GM19395 (cell line): ENCODE data around the gene CERS4.
"Not testable (repeated sequence)": the region's sequence is repeated elsewhere in the genome, so short reads cannot be mapped to it uniquely, and the experiment has no call there.

Source experiments
- ATAC-seq: cut with Tn5 transposase; IDR thresholded peaks from one replicate; pipeline ENCODE4 v1.9.1; 2021; ENCODE audit warnings: mild to moderate bottlenecking, moderate library complexity; ENCODE audit not compliant: unreplicated experiment

CERS4 gene

DNA sequence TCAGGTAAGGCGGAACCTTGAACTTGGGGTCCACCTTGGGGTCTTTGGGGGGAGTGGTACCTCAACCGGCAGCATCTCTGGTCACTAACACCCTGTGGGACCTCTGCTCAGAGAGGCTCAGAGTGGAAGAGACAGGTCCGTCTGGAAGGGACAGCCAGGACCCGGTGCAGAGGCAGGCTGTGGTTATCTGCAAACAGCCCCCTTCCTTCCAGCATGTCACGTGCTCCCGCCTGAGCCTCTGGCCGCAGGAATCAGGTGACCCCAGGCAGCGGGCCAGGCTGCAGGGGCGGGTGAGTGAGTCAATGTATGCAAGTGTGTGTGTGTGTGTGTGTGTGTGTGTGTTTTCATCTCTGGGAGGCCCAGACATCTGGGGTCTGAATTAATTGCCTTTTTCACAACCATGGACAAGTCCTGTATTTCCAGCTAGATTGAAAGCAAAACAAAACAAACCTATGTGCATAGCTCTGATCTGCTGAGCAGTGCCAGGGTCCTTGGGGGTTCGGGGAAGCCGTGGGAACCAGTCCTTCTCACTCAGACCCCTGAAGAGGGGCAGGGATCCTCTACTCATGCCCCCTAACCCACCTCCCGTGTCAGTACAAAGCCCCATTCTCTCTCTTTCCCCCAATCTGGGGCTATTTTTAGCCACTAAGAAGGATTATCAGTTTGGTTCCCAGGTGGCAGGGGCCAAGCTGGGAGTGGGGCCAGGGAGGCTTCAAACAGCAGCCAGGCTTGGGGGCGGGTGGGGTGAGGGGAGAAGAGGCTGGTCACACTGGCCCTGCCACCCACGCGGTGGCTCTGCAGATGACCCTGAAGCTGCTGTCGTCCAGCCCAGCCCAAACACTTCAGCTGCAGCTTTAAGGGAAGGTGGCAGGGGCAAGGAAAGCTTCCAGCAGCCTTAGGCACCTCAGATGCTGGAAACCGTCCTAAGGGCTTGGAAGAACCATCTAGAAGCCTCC is 31.4 kb downstream of the CERS4 start:
- no peak for ATAC-seq

DNA sequence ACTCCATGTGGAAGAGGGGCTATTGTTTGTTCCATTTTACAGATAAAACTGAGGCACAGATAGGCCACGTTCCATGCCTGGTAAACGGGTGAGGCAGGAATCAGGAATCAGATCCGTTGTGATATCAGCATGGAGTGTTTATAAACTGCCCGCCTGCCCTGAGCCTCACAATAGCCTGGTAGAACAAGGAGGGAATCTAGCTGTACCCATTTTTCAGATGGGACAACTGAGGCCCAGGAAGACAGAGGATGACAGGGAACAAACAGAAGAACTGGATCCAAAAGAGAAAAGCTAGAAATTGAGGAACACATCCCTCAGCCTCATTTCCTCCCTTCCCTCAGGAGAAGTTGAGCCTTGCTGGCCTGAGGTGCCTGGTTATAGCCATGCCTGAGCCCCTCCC is 32.5 kb downstream of the CERS4 start:
- ATAC-seq = no peak

DNA sequence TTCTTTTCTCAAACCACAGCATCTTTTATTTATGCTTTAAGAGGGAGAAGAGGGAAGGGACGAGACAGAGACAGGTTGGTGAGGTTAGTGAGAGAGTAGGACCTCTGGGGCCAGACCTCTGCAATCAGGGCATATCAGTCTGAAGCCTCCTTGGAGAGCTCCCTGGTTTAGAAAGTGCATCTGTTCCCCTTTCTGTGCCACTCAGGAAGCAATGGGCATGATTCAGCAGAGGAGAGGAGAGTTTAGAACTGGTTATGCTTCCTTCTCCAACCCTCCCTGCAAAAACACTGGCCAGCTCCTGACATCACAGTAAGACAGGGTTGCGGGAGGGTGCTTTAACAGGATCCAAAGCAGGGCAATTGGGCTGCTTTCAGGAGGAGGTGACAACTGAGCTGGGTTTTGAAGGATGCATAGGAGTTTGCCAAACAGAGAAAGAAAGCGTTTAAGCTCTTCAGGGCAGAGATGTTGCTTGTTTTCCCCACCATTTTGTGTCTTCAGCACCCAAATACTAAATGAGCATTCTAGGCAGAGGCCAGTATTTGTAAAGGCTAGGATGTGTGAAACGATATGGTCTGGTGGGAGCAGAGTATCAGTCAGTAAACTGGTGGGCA is 33.1 kb downstream of the CERS4 start:
- no peak for ATAC-seq

DNA sequence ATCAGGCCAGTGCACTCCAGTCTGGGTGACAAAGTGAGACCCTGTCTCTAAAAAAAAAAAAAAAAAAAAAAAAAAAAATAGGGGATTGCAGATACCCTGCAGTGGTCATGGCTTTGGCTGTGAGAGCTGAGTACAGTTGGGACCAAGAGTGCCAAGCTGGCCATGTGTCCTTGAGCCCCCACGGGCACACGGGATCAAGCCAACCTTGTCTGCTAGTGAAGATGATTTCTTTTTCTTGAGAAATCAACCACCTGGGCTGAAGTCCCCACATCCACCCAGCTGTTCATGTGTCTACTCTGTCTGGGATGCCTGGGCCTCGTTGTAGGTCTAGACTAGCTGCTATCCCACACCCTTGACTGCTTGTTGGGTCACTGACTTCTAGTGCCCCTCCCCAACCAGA is 34.0 kb downstream of the CERS4 start:
- ATAC-seq = no peak

DNA sequence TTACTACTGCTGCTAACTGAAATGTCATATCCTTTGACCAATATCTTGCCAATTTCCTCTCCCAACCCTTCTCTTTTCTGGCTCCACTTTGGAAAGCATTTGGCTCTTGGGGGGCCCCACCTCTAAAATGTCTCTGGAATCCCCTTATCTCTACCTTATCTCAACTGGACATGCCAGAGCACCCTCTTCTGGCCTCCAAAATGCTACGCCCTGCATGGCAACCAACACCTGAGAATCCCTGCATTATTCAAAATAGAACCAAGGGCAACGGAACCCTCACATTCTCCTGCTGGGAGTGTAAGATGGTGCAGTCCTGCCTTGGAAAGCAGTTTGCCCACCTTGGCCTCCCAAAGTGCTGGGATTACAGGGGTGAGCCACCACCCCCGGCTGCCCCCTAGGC is 35.3 kb downstream of the CERS4 start:
- ATAC-seq = no peak

DNA sequence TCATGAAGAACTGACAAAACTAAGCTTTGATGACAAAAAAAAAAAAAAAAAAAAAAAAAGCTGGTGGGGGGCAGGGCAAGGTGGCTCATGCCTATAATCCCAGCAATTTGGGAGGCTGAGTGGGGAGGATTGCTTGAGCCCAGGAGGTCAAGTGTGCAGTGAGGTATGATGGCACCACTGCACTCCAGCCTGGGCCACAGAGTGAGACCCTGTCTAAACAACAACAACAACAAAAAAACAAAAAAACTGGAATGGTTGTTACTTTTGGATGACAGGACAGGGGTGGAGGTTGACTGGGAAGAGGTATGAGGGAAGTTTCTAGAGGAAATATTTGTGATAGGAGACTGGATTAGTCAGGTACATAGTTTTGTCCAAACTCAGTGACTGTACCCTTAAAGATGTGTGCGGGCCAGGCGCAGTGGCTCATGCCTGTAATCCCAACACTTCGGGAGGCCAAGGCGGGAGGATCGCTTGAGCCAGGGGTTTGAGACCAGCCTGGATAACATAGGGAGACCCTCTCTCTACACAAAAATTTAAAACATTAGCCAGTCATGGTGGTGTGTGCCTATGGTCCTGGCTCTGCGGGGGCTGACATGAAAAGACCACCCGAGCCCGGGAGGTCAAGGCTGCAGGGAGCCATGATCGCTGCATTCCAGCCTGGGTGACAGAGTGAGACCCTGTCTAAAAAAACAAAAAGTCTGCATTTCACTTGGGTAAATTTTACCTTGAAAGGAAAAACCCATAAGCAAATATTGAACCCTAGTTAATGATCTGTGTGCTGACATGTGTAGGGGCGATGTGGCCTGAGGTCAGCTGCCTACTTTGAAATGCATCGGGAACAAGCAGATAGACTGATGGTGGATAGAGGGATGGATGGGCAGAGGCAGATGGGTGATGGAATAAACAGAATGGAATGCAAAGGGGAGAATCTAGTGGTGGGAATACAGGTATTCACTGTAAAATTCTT is 37.0 kb downstream of the CERS4 start:
- ATAC-seq = no peak

DNA sequence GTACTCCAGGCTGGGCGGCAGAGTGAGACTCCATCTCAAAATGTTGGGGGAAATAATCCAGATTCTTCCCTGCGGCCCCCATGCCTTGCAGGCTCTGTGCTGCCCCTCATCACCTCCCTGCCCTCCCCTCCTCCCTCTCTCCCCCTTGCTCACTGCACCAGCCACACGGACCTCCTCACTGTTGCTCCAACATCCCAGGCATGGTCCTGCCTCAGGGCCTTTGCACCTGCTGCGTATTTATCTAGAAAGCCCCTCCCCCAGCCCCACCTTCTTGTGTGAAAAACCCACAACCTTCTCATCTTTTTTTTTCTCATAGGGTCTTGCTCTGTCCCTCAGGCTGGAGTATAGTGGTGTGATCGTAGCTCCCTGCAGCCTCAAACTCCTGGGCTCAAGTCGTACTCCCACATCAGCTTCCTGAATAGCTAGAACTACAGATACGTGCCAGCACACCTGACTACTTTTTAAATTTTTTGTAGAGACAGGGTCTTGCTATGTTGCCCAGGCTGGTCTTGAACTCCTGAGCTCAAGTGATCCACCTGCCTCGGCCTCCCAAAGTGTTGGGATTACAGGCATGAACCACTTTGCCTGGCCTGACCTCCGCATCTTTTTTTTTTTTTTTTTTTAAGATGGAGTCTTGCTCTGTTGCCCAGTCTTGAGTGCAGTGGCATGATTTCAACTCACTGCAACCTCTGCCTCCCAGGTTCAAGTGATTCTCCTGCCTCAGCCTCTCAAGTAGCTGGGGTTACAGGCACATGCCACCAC is 38.1 kb downstream of the CERS4 start:
- not testable (repeated sequence) for ATAC-seq

DNA sequence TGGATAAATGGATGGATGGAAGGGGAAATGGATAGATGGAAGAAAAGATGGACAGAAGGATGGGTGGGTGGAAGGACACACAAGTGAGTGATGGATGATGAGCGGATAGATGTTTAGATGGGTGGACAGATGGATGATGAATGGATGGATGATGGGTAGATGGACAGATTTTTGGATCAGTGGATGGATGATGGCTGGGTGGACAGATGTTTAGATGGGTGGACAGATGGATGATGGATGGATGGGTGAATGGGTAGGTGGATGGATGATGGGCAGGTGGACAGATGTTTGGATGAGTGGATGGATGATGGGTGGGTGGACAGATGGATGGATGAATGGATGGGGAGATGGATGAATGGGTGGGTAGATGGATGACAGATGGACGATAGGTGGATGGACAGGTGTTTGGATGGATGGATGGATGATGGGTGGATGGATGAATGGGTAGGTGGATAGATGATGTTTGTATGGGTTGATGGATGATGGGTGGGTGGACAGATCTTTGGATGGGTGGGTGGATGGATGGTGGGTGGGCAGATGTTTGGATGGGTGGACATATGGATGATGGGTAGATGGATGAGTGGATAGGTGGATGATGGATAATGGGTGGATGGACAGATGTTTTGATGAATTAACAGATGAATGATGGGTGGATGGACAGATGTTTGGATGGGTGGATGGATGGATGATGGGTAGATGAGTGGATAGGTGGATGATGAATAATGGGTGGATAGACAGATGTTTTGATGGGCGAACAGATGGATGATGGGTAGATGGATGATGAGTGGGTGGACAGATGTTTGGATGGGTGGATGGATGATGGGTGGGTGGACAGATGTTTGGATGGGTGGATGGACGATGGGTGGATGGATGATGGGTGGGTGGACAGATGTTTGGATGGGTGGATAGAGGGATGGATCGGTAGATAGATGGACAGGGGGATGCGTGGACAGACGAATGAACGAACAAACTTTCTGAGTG is 39.5 kb downstream of the CERS4 start:
- no peak for ATAC-seq

DNA sequence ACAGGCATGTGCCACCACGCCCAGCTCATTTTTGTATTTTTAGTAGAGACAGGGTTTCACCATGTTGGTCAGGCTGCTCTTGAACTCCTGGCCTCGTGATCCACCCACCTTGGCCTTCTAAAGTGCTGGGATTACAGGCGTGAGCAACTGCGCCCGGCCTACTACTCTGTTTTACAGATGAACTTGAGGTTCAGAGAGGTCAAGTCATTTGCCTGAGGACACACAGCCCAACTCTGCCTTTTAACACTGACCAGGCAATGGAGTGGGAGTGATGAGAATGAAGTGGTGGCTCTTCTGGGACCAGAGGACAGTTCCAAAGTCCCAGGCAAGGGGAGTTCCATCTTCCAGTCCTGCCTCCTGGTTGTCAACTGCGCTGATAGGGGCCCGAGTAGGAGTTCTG is 41.4 kb downstream of the CERS4 start:
- no peak for ATAC-seq

DNA sequence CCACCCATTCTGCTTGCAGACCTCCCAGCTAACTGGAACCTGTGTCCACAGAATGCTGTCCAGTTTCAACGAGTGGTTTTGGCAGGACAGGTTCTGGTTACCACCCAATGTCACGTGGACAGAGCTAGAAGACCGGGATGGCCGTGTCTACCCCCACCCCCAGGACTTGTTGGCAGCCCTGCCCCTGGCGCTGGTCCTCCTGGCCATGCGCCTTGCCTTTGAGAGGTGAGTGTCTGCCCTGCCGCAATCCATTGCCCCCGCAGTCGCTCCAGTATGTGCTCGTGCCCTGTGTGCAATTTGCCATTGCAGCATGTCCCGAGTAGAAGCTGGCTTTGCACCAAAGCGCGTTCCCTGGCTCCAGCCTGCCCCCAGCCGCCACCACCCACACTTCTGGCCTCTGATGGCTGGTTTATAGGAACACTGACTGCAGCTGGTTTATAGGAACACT is 41.9 kb downstream of the CERS4 start:
- no peak for ATAC-seq

DNA sequence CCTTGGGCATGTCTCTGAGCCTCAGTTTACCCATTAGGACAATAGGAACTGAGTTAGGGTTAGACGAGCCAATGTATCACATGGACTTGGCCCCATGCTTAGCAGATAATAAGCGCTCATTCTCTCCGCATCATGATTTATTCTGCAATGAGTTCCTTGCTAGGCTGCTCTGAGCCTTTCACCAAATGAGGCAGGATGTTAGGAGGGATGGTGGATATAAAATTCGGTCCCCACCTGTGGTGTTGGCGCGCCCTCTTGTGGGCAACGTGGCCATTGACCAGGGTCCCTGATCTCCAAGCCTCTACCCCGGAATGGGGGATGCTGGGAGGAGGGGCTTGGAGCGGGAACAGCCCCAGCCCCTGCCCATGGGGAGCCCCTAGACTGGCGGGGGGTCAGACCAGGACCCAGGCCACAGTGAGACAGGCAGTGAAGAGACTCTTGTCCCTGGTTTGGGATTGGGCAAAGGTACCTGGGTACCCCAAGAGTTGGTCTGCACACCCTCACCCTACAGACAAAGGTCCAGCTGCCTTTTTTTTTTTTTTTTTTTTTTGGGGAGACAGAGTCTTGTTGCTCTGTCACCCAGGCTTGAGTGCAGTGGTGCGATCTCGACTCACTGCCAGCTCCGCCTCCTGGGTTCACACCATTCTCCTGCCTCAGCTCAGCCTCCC is 43.9 kb downstream of the CERS4 start:
- no peak for ATAC-seq

DNA sequence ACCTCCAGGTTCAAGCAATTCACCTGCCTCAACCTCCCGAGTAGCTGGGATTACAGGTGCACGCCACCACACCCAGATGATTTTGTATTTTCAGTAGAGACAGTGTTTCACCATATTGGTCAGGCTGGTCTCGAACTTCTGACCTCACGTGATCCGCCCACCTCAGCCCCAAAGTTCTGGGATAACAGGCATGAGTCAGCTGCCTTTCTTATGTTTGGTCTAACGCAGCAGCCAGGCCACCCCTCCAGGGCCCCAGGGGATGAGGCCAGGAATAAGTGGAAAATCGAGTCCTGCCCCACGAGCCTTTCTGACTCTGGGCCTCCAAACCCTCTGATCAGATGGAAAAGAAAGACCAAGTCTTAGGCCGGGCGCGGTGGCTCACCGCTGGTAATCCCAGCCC is 44.5 kb downstream of the CERS4 start:
- no peak for ATAC-seq

DNA sequence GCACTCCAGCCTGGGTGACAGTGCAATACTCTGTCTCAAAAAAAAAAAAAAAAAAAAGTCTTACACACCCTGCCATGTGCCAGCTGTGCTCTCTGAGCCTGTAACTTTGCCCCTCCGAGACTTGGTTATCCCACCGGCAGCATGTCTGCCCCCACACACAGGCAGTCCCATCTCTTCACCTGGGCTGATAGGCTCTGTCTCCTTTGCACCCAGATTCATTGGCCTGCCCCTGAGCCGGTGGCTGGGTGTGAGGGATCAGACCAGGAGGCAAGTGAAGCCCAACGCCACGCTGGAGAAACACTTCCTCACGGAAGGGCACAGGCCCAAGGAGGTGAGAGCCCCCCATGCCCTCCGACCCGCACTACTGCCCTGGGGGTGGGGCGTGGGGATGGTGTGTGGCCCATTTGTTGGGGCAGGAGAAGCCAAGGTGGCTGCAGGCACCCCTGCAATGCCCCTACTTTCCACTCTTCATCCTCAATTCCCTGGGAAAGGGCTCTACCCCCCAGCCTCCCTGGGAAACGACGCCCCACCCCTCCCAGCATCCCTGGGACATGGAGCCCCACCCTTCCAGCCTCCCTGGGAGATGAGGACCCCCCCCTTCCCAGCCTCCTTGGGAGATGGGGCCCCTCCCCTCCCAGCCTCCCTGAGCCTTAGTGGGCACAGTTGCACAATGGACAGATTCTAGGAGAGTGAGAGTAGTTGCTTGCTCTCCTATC is 45.3 kb downstream of the CERS4 start:
- ATAC-seq = no peak

DNA sequence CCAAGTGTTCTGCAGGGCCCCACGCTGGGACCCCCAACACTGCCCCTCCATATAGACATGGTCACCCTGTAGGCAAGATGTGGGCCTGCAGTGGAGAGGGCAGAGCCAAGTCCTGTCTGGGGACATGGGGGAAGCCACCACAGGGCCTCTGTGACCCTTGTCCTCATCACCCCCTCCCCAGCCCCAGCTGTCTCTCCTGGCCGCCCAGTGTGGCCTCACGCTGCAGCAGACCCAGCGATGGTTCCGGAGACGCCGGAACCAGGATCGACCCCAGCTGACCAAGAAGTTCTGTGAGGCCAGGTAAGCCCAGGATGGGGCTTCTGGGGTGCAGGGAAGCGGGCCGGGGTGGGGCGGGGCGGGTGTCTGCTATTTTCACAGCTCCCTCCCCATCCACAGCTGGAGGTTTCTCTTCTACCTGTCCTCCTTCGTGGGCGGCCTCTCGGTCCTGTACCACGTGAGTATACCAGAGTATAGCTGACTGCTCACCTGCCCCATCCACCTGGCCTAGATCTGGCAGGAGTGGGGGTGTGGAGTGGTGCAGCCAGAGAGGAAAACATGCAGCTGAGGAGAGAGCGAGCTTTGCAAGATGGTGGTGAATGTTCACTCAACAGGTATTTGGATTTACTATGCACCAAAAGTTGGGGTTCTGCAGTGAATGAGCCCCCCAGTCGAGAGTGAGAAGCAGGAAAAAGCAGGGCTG is 46.4 kb downstream of the CERS4 start:
- no peak for ATAC-seq

DNA sequence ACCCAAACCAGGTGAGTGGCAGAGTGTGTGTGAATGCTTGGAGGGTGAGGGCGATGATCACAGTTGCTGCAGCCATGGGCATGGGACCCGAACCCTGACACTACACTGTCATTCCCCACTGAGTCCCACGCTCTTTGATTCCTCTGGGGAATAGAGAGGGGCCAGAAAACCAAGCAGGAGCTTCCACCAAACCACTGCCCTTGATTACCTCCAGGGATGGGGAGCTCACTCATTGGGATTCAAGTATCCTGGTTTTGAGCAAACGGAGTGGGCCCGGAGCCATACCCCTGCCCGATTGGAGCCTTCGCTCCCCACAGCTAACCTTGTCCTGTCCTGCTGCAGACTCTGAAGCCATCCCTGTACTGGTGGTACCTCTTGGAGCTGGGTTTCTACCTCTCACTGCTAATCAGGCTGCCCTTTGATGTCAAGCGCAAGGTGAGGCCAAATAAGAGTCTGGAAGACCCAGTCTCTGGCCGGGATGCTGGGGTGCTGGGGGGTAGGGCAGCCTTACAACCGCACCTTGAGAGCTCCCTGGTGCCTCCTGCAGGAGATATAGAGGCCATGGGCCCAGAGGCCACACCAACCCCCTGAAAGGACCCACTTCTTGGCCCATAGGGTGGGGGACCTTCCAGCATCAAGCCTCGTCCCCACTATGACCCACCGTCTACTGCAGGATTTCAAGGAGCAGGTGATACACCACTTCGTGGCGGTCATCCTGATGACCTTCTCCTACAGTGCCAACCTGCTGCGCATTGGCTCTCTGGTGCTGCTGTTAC is 47.3 kb downstream of the CERS4 start:
- no peak for ATAC-seq

DNA sequence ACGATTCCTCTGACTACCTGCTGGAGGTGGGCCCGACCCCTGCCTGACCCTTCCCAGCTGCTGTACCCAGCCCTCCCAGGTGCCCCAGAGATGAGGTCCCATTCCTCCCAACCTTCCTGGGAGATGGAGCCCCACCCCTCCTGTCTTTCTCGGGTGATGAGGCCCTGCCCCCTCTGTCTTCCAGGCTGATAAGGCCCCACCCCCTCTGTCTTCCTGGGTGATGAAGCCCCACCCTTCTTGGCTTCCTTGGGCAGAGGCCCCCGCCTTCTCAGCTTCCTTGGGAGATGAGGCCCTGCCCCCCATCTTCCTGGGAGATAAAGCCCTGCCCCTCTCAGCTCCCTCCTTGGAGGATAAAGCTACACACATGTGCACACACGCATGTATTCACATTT is 47.9 kb downstream of the CERS4 start:
- ATAC-seq = no peak
